Iris pigment epithelial cell (primary cell): ENCODE data around the gene LCN6.
"Not testable (repeated sequence)": the region's sequence is repeated elsewhere in the genome, so short reads cannot be mapped to it uniquely, and the experiment has no call there.

ENCODE experiments used
- DNase-seq: peaks from one replicate; pipeline ENCODE4 v3.0.0-alpha.2; 2011; ENCODE audit warnings: low read depth

Gene LCN6

GRCh38 chr9:136748201-136748600 is at the start of gene LCN6:
LCN6 (minus strand) TSS chr9:136748525; CDS start chr9:136748483, 42 bp downstream.
- no peak for DNase-seq

- DNase-seq = peak; percentile 54
Observed at GRCh38 chr9:136796775-136797347, 48.5 kb upstream of the LCN6 start.

- no peak for DNase-seq
Observed at GRCh38 chr9:136796238-136796774, 48.0 kb upstream of the LCN6 start, which contains the start of gene CCDC183. CCDC183 (plus strand) TSS chr9:136796338; CDS start chr9:136796398, 60 bp downstream.

- DNase-seq = no peak
Observed at GRCh38 chr9:136795000-136795348, 46.6 kb upstream of the LCN6 start.

GRCh38 chr9:136794281-136794999 is 46.1 kb upstream of the LCN6 start:
- DNase-seq = no peak

GRCh38 chr9:136793086-136793946 is 45.0 kb upstream of the LCN6 start:
- peak; percentile 21 for DNase-seq

GRCh38 chr9:136792321-136793085 is 44.2 kb upstream of the LCN6 start:
- no peak for DNase-seq

- no peak for DNase-seq
Observed at GRCh38 chr9:136791516-136792276, 43.4 kb upstream of the LCN6 start.

GRCh38 chr9:136790640-136791515 is 42.6 kb upstream of the LCN6 start, which contains the start of gene TMEM141:
TMEM141 (plus strand) TSS chr9:136791344; CDS start chr9:136791371, 27 bp downstream.
- DNase-seq = peak; percentile 99

GRCh38 chr9:136789523-136789937 is 41.2 kb upstream of the LCN6 start:
- no peak for DNase-seq

GRCh38 chr9:136788644-136789522 is 40.6 kb upstream of the LCN6 start:
- DNase-seq = not testable (repeated sequence)

GRCh38 chr9:136787690-136788400 is 39.5 kb upstream of the LCN6 start:
- peak; percentile 32 for DNase-seq

- not testable (repeated sequence) for DNase-seq
Observed at GRCh38 chr9:136786983-136787382, 38.7 kb upstream of the LCN6 start.

GRCh38 chr9:136786451-136786850 is 38.1 kb upstream of the LCN6 start:
- no peak for DNase-seq

- DNase-seq = not testable (repeated sequence)
Observed at GRCh38 chr9:136785565-136786355, 37.4 kb upstream of the LCN6 start.

- DNase-seq = no peak
Observed at GRCh38 chr9:136784997-136785361, 36.7 kb upstream of the LCN6 start.

- DNase-seq = no peak
Observed at GRCh38 chr9:136784249-136784996, 36.1 kb upstream of the LCN6 start.
